Germinal center (tissue), 1 donor: ENCODE measurements around the gene HOXD10.

Experiments used
- DNase-seq: peaks from one replicate; pipeline ENCODE4 v3.0.0; 2012; ENCODE audit warnings: mixed read lengths, low spot score

The HOXD10 gene

GRCh38 chr2:176137252-176137580 is 20.6 kb downstream of the HOXD10 start:
- DNase-seq = no peak

DNA sequence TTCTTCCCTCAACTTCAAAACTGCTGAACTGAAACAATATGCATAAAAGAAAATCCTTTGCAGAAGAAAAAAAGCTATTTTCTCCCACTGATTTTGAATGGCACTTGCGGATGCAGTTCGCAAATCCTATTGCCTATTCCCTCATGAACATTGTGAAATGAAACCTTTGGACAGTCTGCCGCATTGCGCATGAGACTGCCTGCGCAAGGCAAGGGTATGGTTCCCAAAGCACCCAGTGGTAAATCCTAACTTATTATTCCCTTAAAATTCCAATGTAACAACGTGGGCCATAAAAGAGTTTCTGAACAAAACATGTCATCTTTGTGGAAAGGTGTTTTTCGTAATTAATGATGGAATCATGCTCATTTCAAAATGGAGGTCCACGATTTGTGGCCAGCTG is 21.3 kb downstream of the HOXD10 start:
- no peak for DNase-seq

GRCh38 chr2:176138526-176138922 is 21.9 kb downstream of the HOXD10 start:
- no peak for DNase-seq

DNA sequence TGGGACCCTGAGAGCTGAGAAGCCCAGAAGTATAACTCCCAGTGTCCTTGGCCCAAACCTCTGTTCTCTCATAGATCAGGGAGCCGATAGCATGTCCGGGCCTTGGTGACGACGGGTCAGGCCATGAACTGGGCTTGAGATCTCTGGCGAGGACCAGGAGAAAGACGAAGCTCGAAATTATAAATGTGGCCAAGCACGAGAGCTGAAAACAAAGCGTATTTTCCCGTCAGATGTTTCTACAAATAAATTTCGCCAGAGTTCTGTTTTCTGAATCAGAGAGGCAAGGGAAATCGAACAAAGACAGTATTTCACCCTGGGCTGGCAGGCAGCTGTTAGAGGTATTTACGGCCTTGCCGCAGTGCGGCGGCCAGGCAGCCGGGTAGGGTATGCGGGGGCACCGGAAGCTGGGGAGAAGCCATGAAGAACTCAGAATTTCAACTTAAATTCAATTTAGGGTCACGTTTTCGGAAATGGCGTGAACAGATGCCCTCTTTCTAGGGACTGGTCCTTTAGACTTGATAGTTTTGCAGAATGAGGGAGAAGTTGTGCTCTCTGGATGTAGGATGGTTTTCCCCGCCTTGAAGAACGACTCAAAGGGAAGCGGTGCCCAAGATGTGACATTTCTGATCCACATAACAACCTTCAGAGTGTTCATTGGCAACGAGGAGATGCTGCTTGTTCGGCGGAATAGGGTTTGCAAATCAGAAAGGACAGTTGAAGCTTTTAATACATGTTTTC is 22.5 kb downstream of the HOXD10 start:
- no peak for DNase-seq

GRCh38 chr2:176139661-176140512 is 23.3 kb downstream of the HOXD10 start:
- no peak for DNase-seq

DNA sequence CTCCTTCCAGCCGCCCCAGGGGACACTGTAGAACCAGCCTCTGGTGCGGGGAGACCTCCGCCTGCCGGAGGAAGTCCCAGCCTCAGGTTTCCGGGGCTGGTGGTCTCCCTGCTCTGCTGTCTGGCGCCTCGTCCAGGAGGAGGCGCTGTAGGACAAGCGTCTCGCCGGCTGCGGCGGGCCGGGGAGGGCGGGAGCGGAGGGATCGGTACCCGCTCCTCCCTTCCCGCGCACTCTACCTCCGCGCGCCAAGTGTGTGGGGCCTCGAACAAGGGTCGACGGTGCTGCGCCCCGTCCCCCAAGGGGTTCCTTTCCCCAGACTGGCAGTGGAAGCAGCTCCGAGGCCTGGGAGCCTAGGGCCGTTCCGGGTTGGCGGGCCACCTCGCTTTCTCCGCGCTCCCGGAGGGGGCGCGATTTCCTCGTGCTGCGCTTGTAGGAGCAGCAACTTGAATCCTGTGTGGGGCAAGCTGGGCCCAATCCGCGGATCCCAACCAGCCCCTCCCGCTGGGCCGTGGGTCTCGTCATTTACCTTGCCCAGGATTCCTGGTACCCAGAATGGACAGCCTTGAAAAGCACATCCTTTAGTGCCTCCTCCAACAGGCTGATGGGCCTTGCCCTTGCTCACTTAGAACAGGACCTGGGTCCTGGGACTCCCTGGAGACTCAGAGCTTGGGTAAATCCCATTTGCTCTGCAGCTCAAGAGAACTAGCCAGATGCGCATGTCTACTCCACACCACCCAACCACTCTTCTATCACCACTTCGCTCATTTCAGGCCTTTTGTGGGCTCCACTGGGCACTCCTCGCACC is 24.1 kb downstream of the HOXD10 start:
- peak; percentile 87 for DNase-seq

GRCh38 chr2:176142281-176142680 is 25.7 kb downstream of the HOXD10 start:
- DNase-seq = no peak

DNA sequence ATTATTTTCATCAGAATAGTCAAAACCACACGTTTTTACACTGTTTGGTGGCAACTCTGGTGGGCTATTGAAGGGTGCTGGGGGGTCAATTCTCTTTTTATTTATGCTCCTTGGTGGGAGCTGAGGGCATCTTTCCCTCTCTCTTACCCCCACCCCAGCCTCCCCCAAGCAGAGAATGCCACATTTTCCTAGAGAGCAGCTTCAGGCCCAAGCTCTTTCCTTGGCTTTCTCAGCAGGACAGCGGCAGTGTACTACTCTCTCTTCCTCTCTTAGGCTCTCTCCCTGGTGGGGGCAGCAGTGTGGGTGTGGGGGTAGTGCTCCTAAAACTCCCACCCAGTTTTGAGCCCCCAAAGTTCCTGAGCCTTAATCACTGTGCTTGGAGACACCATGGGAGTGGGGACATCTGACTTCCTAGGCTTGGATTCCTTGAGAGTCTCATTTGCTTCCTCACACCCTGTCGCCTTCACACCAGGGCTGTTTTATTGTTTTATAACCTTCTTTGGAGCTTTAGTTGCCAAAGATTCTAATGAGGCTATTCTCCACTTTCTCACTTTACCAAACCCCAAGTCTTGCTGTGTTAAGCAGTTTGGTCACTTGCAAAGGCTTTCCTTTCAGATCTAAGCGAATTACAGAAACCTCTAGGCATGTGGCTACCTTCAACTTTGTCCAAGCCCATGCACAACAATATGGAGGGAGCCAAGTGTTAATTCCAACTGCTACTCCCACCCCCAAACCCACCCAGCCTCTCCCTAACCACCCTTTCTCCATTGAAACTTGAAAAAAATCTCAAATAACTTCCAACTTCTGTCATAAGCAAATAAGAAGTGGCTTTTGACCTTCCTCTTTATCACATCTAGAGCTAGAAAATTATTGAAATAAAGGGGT is 28.7 kb downstream of the HOXD10 start:
- DNase-seq = no peak

DNA sequence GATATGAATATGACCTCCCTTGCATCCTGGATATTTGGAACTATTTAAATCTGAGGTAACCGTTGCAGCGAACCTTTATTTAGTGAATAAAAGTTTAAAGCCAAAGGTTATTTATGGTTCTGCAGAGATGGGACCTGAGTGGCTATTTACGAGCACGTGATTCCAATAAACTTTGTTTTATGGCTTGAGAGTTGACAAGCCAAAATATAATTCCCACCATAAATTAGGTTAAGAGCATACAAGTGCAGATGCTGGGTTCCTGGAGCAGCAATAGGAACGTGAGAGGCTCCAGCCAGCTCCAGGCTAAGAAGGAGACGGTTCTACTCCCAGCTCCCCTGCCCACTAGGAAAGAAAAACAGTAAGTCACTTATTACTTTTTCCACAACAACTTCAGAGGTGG is 29.5 kb downstream of the HOXD10 start:
- no peak for DNase-seq

- no peak for DNase-seq
Measured at GRCh38 chr2:176146645-176147044, 30.1 kb downstream of the HOXD10 start.

GRCh38 chr2:176147210-176147799 is 30.7 kb downstream of the HOXD10 start:
- no peak for DNase-seq

DNA sequence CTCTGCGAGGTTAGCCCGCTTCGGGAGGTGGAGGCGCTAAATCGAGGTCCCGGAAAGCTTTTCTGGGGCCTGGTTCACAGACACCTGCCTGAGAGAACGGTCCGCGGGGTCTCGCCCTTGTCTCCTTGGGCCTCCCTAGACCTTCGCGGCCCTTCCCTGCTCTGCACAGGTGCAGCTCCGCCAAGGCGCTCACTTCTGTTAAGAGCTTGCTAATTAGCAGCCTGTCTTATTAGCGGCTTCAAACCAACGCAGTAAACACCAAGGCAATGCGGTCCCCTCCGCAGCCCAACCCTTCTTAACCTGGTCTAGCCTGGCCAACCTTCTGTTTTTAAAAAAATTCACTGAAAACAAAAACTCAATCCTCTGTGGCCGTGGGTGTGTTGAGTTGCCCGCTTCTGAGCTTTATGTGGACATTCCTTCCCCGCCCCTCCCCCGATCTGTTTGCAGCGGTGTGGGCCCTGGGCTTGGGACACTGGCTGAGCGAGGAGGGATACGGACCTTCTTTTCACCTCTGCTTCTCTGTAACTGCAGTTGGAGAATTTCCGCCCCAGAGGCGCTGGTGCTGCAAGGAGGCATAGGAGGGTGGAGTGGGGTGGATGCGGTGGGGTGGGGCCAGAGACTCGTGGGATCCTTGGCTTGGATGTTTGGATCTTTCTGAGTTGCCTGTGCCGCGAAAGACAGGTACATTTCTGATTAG is 31.4 kb downstream of the HOXD10 start:
- no peak for DNase-seq

DNA sequence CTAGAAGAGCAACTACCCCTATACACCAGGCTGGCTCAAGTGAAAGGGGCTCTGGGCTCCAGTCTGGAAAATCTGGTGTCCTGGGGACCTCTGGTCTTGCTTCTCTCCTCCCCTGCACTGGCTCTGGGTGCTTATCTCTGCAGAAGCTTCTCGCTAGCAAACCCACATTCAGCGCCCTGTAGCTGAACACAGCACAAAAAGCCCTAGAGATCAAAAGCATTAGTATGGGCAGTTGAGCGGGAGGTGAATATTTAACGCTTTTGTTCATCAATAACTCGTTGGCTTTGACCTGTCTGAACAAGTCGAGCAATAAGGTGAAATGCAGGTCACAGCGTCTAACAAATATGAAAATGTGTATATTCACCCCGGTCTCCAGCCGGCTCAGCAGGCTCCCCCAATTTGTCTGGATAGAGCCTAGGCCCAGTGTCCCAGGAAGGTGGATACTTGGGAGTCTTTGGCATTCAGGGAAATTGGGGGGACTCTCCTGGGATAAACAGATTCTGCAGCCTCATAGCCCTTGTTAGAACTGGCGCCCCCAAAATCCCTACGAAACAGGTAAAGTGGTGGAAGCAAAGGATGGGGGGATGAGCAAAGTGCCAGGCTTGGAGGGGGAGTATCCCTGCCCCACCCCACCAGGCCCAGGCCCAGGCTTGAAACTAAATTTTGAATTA is 32.3 kb downstream of the HOXD10 start:
- DNase-seq = no peak

- DNase-seq = no peak
Measured at GRCh38 chr2:176149481-176149938, 32.9 kb downstream of the HOXD10 start.

DNA sequence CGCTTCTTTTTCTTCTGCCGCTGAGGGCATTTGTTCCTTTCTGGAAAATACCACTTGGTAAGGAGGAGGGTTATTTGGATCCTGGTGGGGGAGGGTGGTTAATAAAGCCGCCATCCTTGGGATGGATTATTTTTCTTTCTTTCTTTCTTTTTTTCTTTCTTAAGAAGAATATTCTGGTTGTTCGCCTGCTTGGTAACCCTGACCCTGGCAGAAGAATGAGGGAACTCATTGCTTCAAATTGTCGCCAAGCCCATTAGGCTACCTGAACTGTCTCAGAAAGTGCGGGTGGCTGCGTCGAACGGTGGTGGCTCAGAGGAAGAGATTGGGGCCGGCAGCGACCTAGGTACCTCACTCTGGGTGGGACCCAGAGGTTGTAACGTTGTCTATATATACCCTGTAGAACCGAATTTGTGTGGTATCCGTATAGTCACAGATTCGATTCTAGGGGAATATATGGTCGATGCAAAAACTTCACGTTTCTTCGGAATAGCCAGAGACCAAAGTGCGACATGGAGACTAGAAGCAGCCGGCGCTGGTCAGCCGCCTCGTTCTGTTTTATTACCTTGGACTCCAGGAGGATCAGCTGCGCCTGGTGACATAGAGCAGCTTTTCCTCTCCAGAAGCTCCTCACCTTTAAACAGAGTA is 33.5 kb downstream of the HOXD10 start:
- DNase-seq = no peak

- DNase-seq = no peak
Measured at GRCh38 chr2:176150584-176151441, 34.2 kb downstream of the HOXD10 start.

DNA sequence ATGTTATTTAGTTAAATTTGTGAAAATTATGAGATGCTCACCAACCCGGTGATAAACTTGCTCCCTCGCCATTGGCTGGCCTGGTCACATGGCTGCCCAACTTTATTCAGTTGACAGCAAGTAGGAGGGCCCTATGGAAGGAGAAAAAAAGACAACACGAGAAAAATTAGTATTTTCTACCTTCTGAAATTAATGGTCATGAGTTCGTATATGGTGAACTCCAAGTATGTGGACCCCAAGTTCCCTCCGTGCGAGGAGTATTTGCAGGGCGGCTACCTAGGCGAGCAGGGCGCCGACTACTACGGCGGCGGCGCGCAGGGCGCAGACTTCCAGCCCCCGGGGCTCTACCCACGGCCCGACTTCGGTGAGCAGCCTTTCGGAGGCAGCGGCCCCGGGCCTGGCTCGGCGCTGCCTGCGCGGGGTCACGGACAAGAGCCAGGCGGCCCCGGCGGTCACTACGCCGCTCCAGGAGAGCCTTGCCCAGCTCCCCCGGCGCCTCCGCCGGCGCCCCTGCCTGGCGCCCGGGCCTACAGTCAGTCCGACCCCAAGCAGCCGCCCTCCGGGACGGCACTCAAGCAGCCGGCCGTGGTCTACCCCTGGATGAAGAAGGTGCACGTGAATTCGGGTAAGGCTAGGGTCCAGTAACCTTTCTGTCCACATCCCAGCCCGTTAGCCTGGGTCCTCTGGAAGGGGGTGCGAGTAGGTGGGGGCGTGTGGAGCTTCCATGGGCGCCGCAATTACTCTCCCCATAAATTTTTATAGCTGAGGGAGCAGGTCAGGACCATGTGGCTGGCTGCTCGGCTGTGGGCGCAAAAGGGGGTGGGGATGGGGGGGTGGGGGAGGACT is 35.1 kb downstream of the HOXD10 start, which contains the start of gene HOXD4:
Gene HOXD4, plus strand, starts transcription at position 109 of the 846 bp plus-strand sequence. Its CDS starts 84 bp downstream, at position 193.
- DNase-seq = no peak
